ENCODE data around the gene EDC3.

GRCh38 chr15:74621546-74621920 is 74.3 kb downstream of the EDC3 start:
- TF ChIP-seq CTCF (IDR thresholded peaks at IDR 0.05; ENCODE audit: low read depth, low read length), result no peak
- TF ChIP-seq EZH2phosphoT487 (IDR thresholded peaks at IDR 0.05; ENCODE audit: low read depth), result no peak

Data from OCI-LY3 (cell line).